CD14-positive monocyte (primary cell): ENCODE results near the gene UPF3A. TPM values are rescaled to one million over a fixed set of nuclear protein-coding genes. Genes with fewer than 3 reads are reported as not detected.

ENCODE experiments used
- DNase-seq, 3 donors: peaks; one replicate each; pipeline ENCODE4 v3.0.0-alpha.2; 2011 to 2022
- H2AFZ ChIP-seq: 2 replicates; pipeline ENCODE4 v1.6.0; 2012; ENCODE audit warnings: mild to moderate bottlenecking, low read depth, low read length, inconsistent platforms; ENCODE audit not compliant: insufficient read depth, poor library complexity, severe bottlenecking
- H3K27ac ChIP-seq, 2 donors: 1 replicate in 1 of 2; 2 replicates in 1 of 2; pipeline ENCODE4 v1.5.1; 2012 to 2013; ENCODE audit warnings: low read length in 2 of 2, control low read depth in 1 of 2, inconsistent platforms in 1 of 2, low read depth in 1 of 2, mild to moderate bottlenecking in 1 of 2
- H3K27me3 ChIP-seq, 2 donors: one replicate each; pipeline versions ENCODE4 v1.6.0 to v1.6.1; 2011 to 2013; ENCODE audit warnings: low read length in 2 of 2; ENCODE audit not compliant: control insufficient read depth in 2 of 2, insufficient read depth in 2 of 2
- H3K36me3 ChIP-seq, 2 donors: replicated peaks in 1 of 2; 1 replicate in 1 of 2; 2 replicates in 1 of 2; pipeline versions ENCODE4 v1.5.1 to v1.6.1; 2012 to 2013; ENCODE audit warnings: low read length in 2 of 2, control low read depth in 1 of 2, inconsistent platforms in 1 of 2, mild to moderate bottlenecking in 1 of 2; ENCODE audit not compliant: insufficient read depth in 2 of 2, control insufficient read depth in 1 of 2
- H3K4me1 ChIP-seq, 2 donors: 1 replicate in 1 of 2; 2 replicates in 1 of 2; pipeline versions ENCODE4 v1.5.1 to v1.6.1; 2012 to 2013; ENCODE audit warnings: low read length in 2 of 2, control low read depth in 1 of 2, inconsistent platforms in 1 of 2, mild to moderate bottlenecking in 1 of 2, moderate library complexity in 1 of 2; ENCODE audit not compliant: insufficient read depth in 2 of 2, control insufficient read depth in 1 of 2
- H3K4me2 ChIP-seq: replicated peaks from 2 replicates; pipeline ENCODE3; 2012; ENCODE audit warnings: low read length, moderate library complexity, mild to moderate bottlenecking; ENCODE audit not compliant: poor library complexity, severe bottlenecking; ENCODE audit errors: extremely low read depth
- H3K4me3 ChIP-seq, 3 experiments: fragments of 200-600 bp in 1 of 3; sonication (generic) in 1 of 3; replicated peaks in 1 of 3; 1 replicate in 2 of 3; 2 replicates in 1 of 3; pipeline ENCODE4 v1.5.1; 2011 to 2013; ENCODE audit warnings: low read length in 3 of 3, mild to moderate bottlenecking in 3 of 3, control low read depth in 2 of 3, low read depth in 2 of 3, inconsistent platforms in 1 of 3, moderate library complexity in 1 of 3
- H3K79me2 ChIP-seq: 2 replicates; pipeline ENCODE4 v1.6.0; 2012; ENCODE audit warnings: mild to moderate bottlenecking, control low read depth, inconsistent platforms, low read length, moderate library complexity; ENCODE audit not compliant: insufficient read depth
- H3K9ac ChIP-seq: 2 replicates; pipeline ENCODE4 v1.6.0; 2017; ENCODE audit warnings: low read length, mild to moderate bottlenecking; ENCODE audit not compliant: insufficient read depth, poor library complexity, severe bottlenecking
- H3K9me3 ChIP-seq, 2 donors: replicated peaks in 1 of 2; 1 replicate in 1 of 2; 2 replicates in 1 of 2; pipeline versions ENCODE4 v1.5.1 to v1.6.1; 2012 to 2013; ENCODE audit warnings: low read length in 2 of 2, control low read depth in 1 of 2; ENCODE audit not compliant: control insufficient read depth in 1 of 2, insufficient read depth in 1 of 2
- H4K20me1 ChIP-seq: 2 replicates; pipeline ENCODE4 v1.6.0; 2012; ENCODE audit warnings: mild to moderate bottlenecking, low read length, control low read depth, moderate library complexity; ENCODE audit not compliant: insufficient read depth
- H3K27ac Mint-ChIP-seq, 7 donors: one replicate each; pipeline ENCODE4 v1.8.0; 2020; ENCODE audit warnings: mild to moderate bottlenecking in 7 of 7, mixed read lengths in 7 of 7, moderate library complexity in 6 of 7, inconsistent platforms in 2 of 7
- H3K27me3 Mint-ChIP-seq, 3 donors: one replicate each; pipeline ENCODE4 v1.8.0; 2021 to 2022; ENCODE audit warnings: low read depth in 3 of 3, mild to moderate bottlenecking in 3 of 3, mixed read lengths in 3 of 3, moderate library complexity in 3 of 3, inconsistent platforms in 1 of 3
- H3K36me3 Mint-ChIP-seq, 2 donors: one replicate each; pipeline ENCODE4 v1.8.0; 2020; ENCODE audit warnings: mixed read lengths in 2 of 2, inconsistent platforms in 1 of 2, mild to moderate bottlenecking in 1 of 2
- H3K4me1 Mint-ChIP-seq: one replicate; pipeline ENCODE4 v1.8.0; 2020; ENCODE audit warnings: mild to moderate bottlenecking, mixed read lengths
- H3K4me3 Mint-ChIP-seq, 2 donors: one replicate each; pipeline ENCODE4 v1.8.0; 2020; ENCODE audit warnings: mild to moderate bottlenecking in 2 of 2, mixed read lengths in 2 of 2, moderate library complexity in 1 of 2
- H3K9me3 Mint-ChIP-seq, 7 donors: one replicate each; pipeline ENCODE4 v1.8.0; 2020 to 2022; ENCODE audit warnings: mixed read lengths in 7 of 7, mild to moderate bottlenecking in 6 of 7, moderate library complexity in 6 of 7, inconsistent platforms in 2 of 7
- CTCF ChIP-seq: fragments of 200-600 bp; IDR thresholded peaks from one replicate; pipeline ENCODE4 v1.8.0; 2022; ENCODE audit warnings: antibody characterized with exemption, mild to moderate bottlenecking
- WGBS: methylation state at CpG from one replicate; pipeline ENCODE4 v1.1.5; 2013; ENCODE audit warnings: missing lambda C conversion rate; ENCODE audit not compliant: insufficient coverage; 5-methylcytosine and 5-hydroxymethylcytosine counted together
- intact Hi-C, 2 donors: fragments of 100-400 bp; cut with micrococcal nuclease; formaldehyde crosslinking; loops; one replicate each; pipeline versions ENCODE4 v1.15.0 to v1.15.1; 2023
- polyA plus RNA-seq, 3 donors: library from polyadenylated mRNA; depleted of rRNA in 1 of 3; unstranded in 2 of 3; stranded (reverse) in 1 of 3; fragments of 300-500 nt in 2 of 3; fragments of >200 nt in 1 of 3; fragmentation: Illumina TruSeq in 2 of 3; gene quantifications; 1 replicate in 2 of 3; 2 replicates in 1 of 3; pipeline ENCODE4 v1.2.3, GENCODE V29; 2012 to 2021

The UPF3A gene
- polyA plus RNA-seq, 3 donors: 6.1 to 39.1 (median 7.0) TPM

- peaks cover 11 to 12% of the 10 kb centered on the region in 2 donors for H3K36me3 Mint-ChIP-seq
- H3K27ac Mint-ChIP-seq: no peak overlapping the region
- H2AFZ ChIP-seq: no peak overlapping the region
- no peak for DNase-seq
- H4K20me1 ChIP-seq: peaks cover 3% of the 10 kb centered on the region
- H3K79me2 ChIP-seq: peaks cover 15% of the 10 kb centered on the region
- H3K4me1 ChIP-seq: peaks cover 16 to 23% of the 10 kb centered on the region in 2 donors
- H3K27me3 ChIP-seq: no peaks in the 10 kb centered on the region
- H3K27me3 Mint-ChIP-seq: no peaks in the 10 kb centered on the region
- no peak overlapping the region for H3K4me3 Mint-ChIP-seq
- TF ChIP-seq CTCF: no peak
- H3K36me3 ChIP-seq: peaks cover 10 to 12% of the 10 kb centered on the region in 2 donors
- no peak overlapping the region for H3K4me3 ChIP-seq
- no peak overlapping the region for H3K27ac ChIP-seq
- no peak overlapping the region for H3K4me2 ChIP-seq
- H3K9ac ChIP-seq: no peak overlapping the region
- H3K4me1 Mint-ChIP-seq: peaks cover 21% of the 10 kb centered on the region
- no peaks in the 10 kb centered on the region for H3K9me3 ChIP-seq
- no CpG with 5 or more reads among the region's 5 CpGs for WGBS
- intact Hi-C loops: no loop called here
- no peaks in the 10 kb centered on the region for H3K9me3 Mint-ChIP-seq
Observed at GRCh38 chr13:114310956-114311355, 29.6 kb downstream of the UPF3A start.

GRCh38 chr13:114311387-114311786 is 30.0 kb downstream of the UPF3A start:
- peaks cover 20% of the 10 kb centered on the region for H3K79me2 ChIP-seq
- no peak overlapping the region for H3K4me2 ChIP-seq
- no peak for TF ChIP-seq CTCF
- H3K4me1 Mint-ChIP-seq: peaks cover 22% of the 10 kb centered on the region
- H3K27ac ChIP-seq: no peak overlapping the region
- H3K36me3 ChIP-seq: peaks cover 7 to 8% of the 10 kb centered on the region in 2 donors
- peaks cover 18 to 27% of the 10 kb centered on the region in 2 donors for H3K4me1 ChIP-seq
- no peak overlapping the region for H3K4me3 ChIP-seq
- H3K36me3 Mint-ChIP-seq: peaks cover 8% of the 10 kb centered on the region in 2 donors
- H3K9me3 ChIP-seq: no peaks in the 10 kb centered on the region
- H3K9me3 Mint-ChIP-seq: no peaks in the 10 kb centered on the region
- intact Hi-C loops: no loop called here
- no peak overlapping the region for H2AFZ ChIP-seq
- H3K27ac Mint-ChIP-seq: no peak overlapping the region
- DNase-seq: no peak
- no peak overlapping the region for H3K9ac ChIP-seq
- H4K20me1 ChIP-seq: peaks cover 4% of the 10 kb centered on the region
- H3K4me3 Mint-ChIP-seq: no peak overlapping the region
- no peaks in the 10 kb centered on the region for H3K27me3 Mint-ChIP-seq
- no peaks in the 10 kb centered on the region for H3K27me3 ChIP-seq
